GM18498 (cell line): Measurements from ENCODE around the gene TAS1R1.

ENCODE experiments used
- ATAC-seq: cut with Tn5 transposase; IDR thresholded peaks from one replicate; pipeline ENCODE4 v1.9.1; 2021; ENCODE audit warnings: mild to moderate bottlenecking, moderate library complexity; ENCODE audit not compliant: unreplicated experiment

The TAS1R1 gene

DNA sequence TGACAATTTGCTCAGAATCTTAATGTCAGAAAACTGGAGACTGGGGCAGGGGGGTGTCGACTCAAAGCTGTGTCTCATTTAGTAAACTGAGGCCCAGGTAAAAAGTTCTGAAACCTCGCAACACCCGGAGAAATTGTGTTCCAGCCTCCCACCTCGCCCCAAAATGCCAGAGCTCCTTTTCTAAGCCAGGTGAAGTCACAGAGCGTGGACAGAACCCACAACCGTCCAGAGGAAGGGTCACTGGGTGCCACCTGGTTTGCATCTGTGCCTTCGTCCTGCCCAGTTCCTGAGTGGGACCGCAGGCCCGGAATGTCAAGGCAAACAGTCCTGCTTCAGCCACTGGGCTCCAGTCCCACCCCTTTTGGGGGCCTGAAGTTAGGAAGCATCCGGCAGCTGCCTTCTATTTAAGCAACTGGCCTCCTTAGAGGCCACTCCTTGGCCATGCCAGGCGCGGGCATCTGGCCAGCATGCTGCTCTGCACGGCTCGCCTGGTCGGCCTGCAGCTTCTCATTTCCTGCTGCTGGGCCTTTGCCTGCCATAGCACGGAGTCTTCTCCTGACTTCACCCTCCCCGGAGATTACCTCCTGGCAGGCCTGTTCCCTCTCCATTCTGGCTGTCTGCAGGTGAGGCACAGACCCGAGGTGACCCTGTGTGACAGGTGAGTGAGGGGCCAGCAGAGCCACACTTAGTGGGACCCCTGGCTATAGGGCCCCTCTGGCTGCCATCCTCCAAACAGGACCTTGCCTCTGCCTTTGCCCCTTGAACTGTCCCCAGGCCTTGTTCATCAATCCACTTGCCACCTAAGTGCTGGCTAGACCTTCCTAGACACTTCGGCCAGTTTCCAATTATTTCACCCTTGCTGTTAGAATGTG is at the start of gene TAS1R1:
Gene TAS1R1, plus strand, starts transcription at position 401 of the 872 bp plus-strand sequence. Its CDS starts 67 bp downstream, at position 468.
- ATAC-seq, result no peak

DNA sequence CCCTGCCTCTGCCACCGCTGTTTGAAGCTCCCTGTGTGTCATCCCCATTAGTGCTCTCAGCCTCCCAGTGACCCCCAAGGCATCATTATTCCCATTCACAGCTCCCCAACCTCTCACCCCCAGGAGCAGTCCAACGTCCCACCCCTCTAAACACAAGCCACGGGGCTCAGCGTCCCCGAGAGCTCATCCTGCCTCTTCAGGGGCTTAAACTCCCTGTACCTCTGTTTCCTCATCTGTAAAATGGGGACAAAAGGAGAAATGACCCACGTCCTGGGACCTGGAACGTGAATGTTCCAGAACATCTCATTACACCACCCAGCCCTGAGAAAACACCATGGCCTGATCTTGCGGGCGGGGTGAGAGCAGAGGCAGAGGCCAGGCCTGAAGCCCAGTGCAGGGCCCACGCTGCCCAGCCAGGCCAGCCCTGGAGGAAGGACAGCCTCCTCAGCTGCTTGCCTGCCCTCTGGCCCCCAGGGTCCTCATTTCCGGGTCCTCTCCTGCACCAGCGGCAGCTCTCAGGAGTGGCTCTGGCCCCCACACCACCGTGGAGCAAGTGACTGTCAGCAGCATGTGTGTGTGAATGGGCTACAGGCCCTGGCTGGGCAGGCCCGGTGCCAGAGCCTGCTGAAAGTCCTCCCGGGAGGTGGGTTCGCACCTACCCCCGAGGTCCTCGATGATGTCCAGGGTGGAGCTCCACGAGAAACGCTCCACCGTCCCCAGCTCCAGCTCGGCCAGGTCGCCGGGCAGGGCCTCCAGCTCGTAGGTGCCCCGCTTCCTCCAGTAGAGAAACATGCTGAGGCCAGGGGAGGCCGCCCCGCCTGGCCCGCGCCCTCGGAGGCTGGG is 49.5 kb upstream of the TAS1R1 start:
- no peak for ATAC-seq

DNA sequence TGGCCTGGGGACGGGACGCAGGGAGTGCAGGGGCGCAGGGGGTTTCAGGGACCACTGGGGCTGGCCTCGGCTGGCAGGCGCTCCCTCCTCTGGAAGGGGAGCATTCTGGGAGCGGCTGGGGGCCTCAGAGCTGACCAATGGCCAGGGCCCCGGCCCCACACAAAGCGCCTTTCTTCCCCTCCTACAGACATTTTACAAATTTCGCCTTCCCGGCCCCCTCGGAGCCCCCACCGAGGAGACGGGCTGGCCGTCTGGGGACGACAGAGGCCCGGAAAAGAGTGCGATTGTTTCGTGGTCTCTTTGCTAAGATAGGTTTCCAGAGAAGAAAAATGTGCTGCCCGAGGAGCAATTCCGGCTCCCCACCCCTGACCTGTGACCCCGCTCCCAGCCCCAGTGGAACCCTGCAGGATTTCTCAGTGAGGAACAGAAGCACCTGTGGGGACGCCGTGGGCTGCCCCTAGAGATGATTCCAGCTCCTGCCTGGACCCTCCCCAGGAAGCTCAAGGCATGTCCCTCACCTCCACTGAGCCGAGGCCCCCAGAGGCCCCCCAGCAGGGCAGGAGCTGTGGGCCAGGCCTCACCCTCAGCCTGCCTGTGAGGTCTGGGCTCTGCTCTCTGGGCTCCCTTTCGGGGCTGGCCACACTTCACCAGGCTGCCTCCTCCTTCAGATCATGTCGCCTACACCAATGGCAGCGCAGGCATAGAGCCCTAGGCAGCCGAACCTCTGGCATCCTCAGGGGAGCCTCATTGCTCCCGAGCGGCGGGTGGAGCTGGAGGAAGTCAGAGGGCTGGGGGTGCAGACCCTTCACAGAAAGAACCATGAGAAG is 48.7 kb upstream of the TAS1R1 start:
- ATAC-seq, result no peak

DNA sequence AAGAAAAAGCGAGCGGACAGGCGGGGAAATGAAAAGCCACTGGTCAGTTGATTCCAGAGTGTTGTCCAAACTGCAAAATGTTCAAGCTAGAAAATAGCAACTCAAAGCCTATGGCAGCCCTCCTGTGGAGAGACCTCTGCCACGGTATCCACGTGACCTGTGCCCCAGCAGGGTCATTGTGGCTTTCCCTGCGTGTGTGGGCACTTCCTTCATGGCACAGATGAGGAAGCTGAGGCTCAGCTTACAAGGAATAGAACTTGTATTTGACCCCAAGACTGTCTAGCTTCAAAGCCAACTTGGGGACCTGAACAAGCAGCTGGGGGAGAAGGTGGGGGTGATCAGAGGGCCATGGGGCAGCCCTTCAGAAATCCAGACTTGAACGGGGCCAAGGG is 48.1 kb upstream of the TAS1R1 start:
- no peak for ATAC-seq

DNA sequence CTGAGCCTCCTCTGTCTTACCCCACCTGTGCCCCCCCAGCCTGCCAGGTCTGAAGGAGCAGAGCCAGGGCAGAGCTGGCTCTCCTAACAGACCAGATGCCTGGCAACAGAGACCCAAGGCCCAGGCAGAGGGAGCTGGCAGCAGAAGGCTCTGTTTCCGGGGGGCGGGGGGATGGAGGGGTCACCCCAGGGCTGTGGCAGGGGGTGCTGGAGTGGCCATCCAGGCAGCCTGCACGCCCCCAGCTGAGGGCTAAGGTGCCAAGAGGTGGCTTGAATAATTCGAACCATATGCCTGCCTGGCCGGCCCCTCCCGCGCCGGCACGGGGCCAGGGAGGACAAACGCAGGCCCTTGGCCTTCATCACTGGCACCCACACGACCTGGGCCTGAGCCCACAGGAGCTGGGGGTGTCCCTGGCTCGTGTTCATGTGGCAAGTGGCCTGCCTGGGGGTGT is 47.6 kb upstream of the TAS1R1 start:
- no peak for ATAC-seq

DNA sequence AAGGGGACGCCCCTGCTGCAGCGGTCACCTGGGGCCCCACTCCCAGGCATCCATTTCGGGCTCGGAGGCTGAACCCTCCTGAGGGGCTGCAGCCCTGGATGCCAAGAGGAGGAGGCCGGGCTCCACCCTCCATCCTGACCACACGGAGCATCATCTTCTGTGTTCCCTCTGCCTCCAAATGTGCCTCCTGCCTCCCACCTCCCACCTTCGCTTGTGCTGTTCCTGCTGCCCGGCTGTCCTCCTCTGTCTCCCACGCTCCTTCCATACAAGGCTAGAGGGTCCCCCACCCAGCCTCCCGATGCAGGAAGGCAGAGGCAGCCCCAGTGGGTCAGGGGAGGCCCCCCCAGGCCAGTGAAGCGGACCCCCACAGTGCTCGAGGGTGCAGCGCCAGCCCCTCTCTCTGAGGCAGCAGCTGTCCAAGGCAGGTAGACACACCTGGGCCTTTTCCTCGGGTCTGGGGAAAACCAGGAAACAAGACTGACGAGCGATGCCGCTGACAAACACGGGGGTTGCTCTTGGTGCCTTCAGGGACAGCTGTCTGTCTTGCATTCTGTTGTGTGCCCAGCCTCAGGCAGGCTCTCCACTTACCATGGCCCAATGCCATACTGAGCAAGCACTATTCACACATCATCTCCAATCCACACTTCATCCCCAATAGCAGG is 46.8 kb upstream of the TAS1R1 start:
- no peak for ATAC-seq

DNA sequence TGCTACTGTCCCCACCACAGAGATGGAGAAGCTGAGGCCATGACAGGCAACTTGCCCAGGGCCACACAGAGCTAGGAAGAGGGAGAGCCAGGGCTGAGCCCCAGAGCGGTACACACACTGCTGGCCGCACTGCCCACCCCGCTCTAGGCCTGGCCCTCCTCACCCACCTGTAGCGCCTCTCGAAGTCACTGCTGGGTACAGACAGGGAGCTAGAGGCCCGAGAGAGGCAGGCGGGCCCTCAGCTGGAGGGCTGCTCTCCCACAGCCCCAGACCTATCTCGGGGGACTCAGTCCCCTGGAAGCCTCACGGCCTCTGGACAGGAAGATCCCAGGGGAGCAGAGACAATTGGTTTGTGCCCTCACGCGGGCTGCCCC is 46.3 kb upstream of the TAS1R1 start:
- ATAC-seq, result no peak

DNA sequence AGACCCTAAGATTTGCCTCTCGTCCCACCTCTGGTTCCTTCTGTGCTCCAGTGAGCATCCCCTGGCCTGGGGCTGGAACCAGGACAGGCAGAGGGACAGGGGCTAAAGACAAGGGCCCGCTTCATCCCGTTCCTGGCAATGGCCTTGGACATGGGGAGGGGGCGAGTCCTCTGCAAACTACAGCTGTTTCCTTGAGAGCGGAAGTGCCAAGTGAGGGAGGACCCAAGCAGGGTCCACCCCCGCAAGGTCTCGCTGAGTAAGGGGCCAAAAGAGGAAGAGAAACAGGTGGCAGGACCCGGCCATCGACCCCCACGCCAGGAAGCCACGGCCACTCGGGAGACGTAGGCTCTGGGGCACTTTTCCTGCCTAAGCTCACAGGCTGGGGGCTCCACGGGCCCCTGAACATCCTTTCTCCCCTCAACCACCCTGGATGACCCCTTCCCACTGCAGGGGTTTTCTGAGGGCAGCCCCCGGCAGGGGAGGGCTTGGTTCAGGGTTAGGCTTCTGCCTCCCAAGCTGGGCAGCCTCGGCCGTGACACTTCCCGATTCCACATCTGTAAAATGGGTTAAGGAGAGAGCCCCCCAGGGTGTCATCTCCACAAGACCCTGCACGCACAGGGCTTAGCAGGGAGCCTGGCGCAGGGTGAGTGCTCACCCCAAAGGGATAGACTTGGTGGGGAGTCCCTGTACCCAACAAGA is 45.7 kb upstream of the TAS1R1 start:
- ATAC-seq, result no peak

DNA sequence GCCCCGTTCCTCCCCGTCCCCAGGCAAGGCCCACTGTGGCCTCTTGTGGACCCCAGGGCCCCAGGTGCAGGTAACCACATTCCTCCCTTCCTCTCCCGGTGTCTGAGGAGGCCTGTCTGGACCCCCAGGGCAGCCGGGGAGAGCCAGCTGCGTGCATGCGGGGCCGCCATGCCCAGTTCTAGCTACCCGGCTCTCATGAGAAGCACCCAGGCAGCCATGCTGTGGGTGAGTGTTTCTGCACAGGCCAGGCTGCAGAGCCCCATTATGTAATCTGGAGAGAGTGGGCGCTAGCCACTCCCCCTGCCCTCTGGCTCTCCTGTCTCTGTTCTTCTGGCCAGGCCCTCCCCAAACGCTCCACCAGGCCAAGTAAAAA is 45.2 kb upstream of the TAS1R1 start:
- no peak for ATAC-seq

DNA sequence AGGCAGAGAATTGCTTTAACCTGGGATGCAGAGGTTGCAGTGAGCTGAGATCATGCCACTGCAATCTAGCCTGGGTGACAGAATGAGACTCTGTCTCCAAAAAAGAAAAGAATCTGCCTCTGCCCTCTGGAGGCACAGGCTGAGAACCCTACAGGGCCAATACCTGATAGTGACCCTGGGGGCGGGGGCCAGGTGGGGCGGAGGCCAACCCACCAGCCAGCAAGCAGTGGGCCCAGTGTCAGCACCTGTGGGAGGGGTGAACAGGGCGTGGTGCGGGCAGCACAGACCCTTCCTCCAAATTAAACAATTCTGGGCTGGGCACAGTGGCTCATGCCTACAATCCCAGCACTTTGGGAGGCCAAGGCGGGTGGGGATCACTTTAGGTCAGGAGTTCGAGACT is 44.6 kb upstream of the TAS1R1 start:
- ATAC-seq, result no peak

DNA sequence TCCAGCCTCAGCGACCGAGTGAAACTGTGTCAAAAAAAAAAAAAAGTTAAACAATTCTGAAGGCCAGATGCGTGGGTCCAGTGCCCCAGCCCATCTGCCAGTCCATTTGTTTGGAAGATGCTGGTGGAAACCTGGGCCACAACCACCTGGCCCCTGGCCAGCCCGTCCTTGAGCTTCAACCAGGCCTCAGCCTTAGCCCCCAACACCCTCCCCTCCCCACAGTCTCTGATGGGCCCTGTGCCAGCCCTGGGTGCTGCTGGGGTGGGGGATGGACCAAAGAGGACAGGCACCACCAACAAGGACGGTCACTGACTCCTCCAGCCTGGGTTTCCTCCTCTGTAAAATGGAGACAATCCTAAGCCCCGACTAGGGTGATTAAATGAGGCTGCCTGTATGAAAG is 44.1 kb upstream of the TAS1R1 start:
- no peak for ATAC-seq

DNA sequence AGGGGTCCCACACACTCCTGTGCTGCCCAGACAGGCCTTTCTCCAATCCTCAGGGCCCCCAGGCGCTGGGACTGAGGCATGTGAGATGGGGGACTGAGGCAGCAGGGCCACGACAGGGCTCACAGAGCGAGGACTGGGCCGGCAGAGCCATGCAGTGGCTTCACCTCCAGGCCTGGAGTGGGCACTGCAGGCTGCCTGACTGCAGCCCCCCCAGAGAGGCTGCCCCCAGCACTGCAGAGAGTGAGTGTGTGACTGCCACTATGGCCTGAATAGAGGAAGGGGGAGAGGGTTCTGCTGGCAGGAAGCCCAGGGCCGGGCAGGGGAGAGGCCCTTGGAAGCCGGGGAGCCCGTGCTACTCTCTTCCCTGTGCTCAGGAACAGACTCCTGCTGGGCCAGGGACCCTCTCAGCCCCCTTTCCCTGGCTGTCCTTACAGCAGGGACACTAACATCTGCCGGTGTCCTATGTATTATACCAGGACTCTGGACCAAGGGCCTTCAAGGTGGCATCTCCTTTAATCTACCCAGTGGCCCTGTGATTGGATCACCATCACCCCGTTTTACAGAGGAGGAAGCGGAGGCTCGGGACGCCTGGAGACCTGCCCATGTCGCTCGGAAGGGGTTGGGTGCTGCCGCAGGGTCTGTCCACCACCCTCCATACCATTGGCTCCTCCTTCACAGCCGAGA is 43.4 kb upstream of the TAS1R1 start:
- ATAC-seq, result no peak

DNA sequence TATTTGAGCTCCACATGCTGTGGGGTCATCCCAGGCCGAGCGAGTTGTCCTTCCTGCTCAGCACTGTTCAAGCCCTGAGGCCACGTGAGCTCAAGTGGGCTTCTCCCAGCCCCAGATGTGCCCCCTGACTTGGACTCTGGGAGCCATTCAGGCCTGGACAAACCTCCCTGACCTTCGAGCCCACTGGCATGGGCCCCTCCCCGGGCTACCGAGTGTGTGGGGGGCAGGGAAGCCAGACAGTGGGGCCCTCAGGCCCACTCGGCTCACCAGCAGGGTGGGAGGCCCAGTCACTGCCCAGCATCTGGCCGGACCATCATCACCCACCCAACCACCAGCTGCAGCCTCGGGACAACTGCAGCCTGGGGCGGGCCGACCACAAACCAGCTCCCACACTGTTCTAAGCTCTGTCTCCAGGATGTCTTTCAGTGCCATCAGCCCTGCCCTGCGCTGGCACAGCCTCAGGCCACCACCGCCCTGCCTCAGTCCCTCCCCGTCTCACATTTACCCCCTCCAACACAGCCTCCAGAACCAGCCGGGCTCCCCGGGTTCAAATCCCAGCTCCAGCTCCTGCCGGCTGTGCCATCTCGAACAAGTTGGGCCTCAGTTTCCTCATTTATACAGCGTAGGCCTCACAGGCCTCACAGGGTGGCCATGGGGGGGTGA is 42.7 kb upstream of the TAS1R1 start:
- no peak for ATAC-seq

DNA sequence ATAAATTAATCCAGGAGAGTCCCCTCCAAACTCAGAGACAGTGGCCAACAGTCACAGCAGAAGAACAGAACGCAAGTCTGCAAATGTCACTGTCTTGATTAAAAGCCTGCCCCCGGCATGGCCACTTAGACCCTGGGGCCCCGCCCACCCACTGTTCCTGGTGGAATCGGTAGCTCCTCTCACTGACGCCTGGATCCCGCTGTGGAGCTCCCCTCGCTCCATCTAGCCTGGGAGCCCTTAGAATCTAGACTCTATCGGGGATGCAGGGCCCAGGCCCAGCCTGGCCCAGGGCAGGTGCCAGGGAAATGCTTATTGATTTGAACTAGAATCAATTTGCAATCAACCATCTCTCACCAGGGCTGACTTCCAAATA is 42.2 kb upstream of the TAS1R1 start:
- no peak for ATAC-seq

DNA sequence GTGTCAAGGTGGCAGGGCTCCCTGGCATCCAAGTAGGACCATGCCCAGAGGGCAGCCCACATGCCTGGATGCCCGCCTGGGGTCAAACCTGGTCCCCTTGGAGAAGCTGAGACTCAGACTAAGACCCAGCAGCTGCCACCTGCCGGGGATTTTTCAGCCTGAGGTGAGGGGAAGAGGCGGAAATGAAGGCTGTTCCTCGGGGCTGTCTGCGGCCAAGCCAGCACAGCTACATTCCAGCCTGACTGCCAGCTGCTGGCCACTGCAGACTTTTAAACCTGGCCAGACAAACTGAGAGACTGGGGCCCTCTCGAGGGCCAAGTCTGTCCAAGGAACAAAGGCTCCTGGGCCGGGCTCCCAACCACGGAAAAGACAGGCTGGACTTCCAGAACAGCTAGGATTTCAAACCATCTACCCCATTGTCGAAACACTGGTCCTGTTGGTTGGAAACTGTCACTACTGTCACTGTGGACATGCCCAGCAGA is 41.7 kb upstream of the TAS1R1 start:
- ATAC-seq, result no peak

DNA sequence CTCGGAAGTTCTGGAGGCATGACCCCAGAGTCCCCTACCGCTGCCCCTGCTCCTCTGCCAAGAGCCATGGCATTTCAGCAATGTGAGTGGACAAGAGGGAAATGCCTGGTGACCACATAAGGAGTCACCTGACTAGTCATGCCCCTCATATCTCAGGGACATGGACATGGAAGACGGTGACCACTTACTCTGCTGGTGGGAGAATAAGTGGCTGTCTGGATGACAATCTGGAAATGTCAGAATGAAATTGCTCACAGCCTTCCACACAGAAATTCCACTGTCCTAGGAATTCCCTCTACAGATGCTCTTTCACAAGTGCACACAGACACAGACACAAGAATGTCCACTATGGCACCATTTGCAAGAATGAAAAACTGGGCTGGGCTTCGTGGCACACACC is 39.3 kb upstream of the TAS1R1 start:
- ATAC-seq, result no peak

DNA sequence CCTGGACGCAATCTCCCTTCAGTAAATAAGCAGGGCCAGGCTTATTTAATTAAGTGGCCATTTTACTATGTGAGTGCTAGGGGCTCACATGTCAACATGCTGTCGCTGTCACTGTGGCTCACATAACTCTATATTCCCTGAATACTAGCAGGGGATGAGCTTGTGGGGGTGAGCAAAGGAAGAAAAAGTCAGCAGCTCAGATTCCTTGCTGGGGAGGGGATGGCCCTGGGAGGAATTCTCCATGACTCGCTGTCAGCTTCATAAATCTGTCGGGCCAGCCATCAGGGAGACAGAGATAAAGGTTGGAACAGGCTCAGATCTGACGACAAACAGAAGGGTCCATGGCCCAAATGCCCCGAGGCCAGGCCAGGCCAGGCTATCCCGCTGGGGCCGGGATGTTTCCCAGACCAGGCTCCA is 37.7 kb upstream of the TAS1R1 start:
- no peak for ATAC-seq

DNA sequence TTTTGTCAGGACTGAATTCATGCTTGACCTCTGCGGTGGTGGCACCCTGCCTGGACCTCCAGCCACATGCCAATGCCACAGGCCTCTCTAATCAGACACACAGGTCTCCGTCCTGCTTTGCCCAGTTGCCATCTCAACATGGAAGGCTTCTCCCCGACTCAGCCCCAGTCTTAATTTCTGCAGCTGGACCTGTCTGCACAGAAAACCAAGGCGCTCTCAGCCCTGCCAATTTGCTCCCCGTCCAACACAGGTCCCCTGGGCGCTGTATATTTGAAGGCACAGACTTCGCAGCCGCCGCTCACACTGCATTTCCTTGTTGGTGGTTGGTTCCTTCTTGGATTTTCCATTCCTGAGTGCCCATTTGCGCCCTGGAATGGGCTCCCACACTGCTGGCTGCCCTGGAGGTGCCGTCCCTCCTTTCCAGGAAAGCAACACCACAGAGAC is 35.6 kb upstream of the TAS1R1 start:
- ATAC-seq, result no peak
